Naive B cell (primary cell): Measurements from ENCODE around the gene CPA5. TPM values are rescaled to one million over a fixed set of nuclear protein-coding genes. Genes with fewer than 3 reads are reported as not detected.

Experiments
- ATAC-seq, 2 donors: fragments of 150-1000 bp; cut with Tn5 transposase; 2 replicates each; pipeline ENCODE4 v1.10.0; 2021; ENCODE audit warnings: low read depth in 2 of 2, mild to moderate bottlenecking in 2 of 2, moderate library complexity in 2 of 2
- DNase-seq: peaks from one replicate; pipeline ENCODE4 v3.0.0; 2022
- H3K27ac Mint-ChIP-seq, 6 donors: one replicate each; pipeline ENCODE4 v1.8.0; 2020 to 2022; ENCODE audit warnings: mild to moderate bottlenecking in 6 of 6, mixed read lengths in 6 of 6, moderate library complexity in 5 of 6, inconsistent platforms in 2 of 6
- H3K27me3 Mint-ChIP-seq, 3 donors: one replicate each; pipeline ENCODE4 v1.8.0; 2021 to 2022; ENCODE audit warnings: mixed read lengths in 3 of 3, mild to moderate bottlenecking in 1 of 3
- H3K36me3 Mint-ChIP-seq, 2 donors: one replicate each; pipeline ENCODE4 v1.8.0; 2020 to 2022; ENCODE audit warnings: mixed read lengths in 2 of 2, inconsistent platforms in 1 of 2, mild to moderate bottlenecking in 1 of 2
- H3K4me1 Mint-ChIP-seq, 3 donors: one replicate each; pipeline ENCODE4 v1.8.0; 2020 to 2022; ENCODE audit warnings: mixed read lengths in 3 of 3, inconsistent platforms in 1 of 3, mild to moderate bottlenecking in 1 of 3, moderate library complexity in 1 of 3
- H3K4me3 Mint-ChIP-seq, 8 donors: one replicate each; pipeline ENCODE4 v1.8.0; 2020 to 2022; ENCODE audit warnings: mild to moderate bottlenecking in 8 of 8, mixed read lengths in 8 of 8, moderate library complexity in 8 of 8, inconsistent platforms in 2 of 8
- H3K9me3 Mint-ChIP-seq, 7 donors: one replicate each; pipeline ENCODE4 v1.8.0; 2020 to 2022; ENCODE audit warnings: mixed read lengths in 7 of 7, mild to moderate bottlenecking in 5 of 7, inconsistent platforms in 2 of 7, moderate library complexity in 1 of 7
- polyA plus RNA-seq, 6 donors: library from polyadenylated mRNA; unstranded; fragments of 300-500 nt; fragmentation: Illumina TruSeq; gene quantifications; one replicate each; pipeline ENCODE4 v1.2.3, GENCODE V29; 2021; ENCODE audit warnings: low read depth in 6 of 6

CPA5 gene
- polyA plus RNA-seq, 6 donors from 2014 or later = 0.18 TPM; not detected in 5

- H3K4me3 Mint-ChIP-seq = no peak overlapping the region
- H3K27me3 Mint-ChIP-seq = peaks cover 0 to 10% (median 4%) of the 10 kb centered on the region in 3 donors
- no peak overlapping the region for H3K27ac Mint-ChIP-seq
- peaks cover 6 to 16% (median 10%) of the 10 kb centered on the region in 7 donors for H3K9me3 Mint-ChIP-seq
- H3K36me3 Mint-ChIP-seq = no peaks in the 10 kb centered on the region
- no peaks in the 10 kb centered on the region for H3K4me1 Mint-ChIP-seq
- ATAC-seq = no peak
- DNase-seq = no peak
Observed at GRCh38 chr7:130380861-130381455, 36.3 kb downstream of the CPA5 start.

- Mint-ChIP-seq H3K4me1 (no peaks in the 10 kb centered on the region), H3K27ac (peak overlapping the region in 1 of 6 donors; percentile 44), H3K36me3 (no peaks in the 10 kb centered on the region), H3K27me3 (peaks cover 0 to 15% (median 4%) of the 10 kb centered on the region in 3 donors), H3K4me3 (no peak overlapping the region), H3K9me3 (peaks cover 0 to 9% (median 4%) of the 10 kb centered on the region in 7 donors)
- no peak for ATAC-seq
- no peak for DNase-seq
Observed at GRCh38 chr7:130381468-130382312, 37.1 kb downstream of the CPA5 start.

- DNase-seq (no peak), ATAC-seq (no peak)
- Mint-ChIP-seq H3K4me1 (no peaks in the 10 kb centered on the region), H3K36me3 (no peaks in the 10 kb centered on the region), H3K27me3 (peaks cover 0 to 17% (median 4%) of the 10 kb centered on the region in 3 donors), H3K27ac (no peak overlapping the region), H3K4me3 (no peak overlapping the region), H3K9me3 (peaks cover 0 to 4% (median 0%) of the 10 kb centered on the region in 7 donors)
Observed at GRCh38 chr7:130383187-130383980, 38.8 kb downstream of the CPA5 start.

GRCh38 chr7:130384371-130384801, 39.8 kb downstream of the CPA5 start:
- ATAC-seq = no peak
- H3K27ac Mint-ChIP-seq = no peak overlapping the region

GRCh38 chr7:130384841-130385599, 40.4 kb downstream of the CPA5 start:
- ATAC-seq (no peak), DNase-seq (no peak)
- peaks cover 0 to 5% (median 0%) of the 10 kb centered on the region in 7 donors for H3K9me3 Mint-ChIP-seq
- peaks cover 0 to 17% (median 4%) of the 10 kb centered on the region in 3 donors for H3K27me3 Mint-ChIP-seq
- no peak overlapping the region for H3K27ac Mint-ChIP-seq
- H3K4me3 Mint-ChIP-seq = no peak overlapping the region
- no peaks in the 10 kb centered on the region for H3K4me1 Mint-ChIP-seq
- H3K36me3 Mint-ChIP-seq = no peaks in the 10 kb centered on the region

More at GRCh38 chr7:130384371-130384801, 39.8 kb downstream of the CPA5 start:
- Mint-ChIP-seq H3K4me1 (no peaks in the 10 kb centered on the region), H3K4me3 (no peak overlapping the region), H3K27me3 (peaks cover 0 to 17% (median 4%) of the 10 kb centered on the region in 3 donors), H3K36me3 (no peaks in the 10 kb centered on the region), H3K9me3 (peaks cover 0 to 5% (median 0%) of the 10 kb centered on the region in 7 donors)
- DNase-seq = no peak

GRCh38 chr7:130385600-130386066, 41.0 kb downstream of the CPA5 start:
- ATAC-seq (no peak), DNase-seq (no peak)
- Mint-ChIP-seq H3K9me3 (peaks cover 0 to 5% (median 0%) of the 10 kb centered on the region in 7 donors), H3K4me3 (no peak overlapping the region), H3K27me3 (peaks cover 0 to 17% (median 4%) of the 10 kb centered on the region in 3 donors), H3K27ac (no peak overlapping the region), H3K36me3 (no peaks in the 10 kb centered on the region), H3K4me1 (no peaks in the 10 kb centered on the region)

- Mint-ChIP-seq H3K36me3 (no peaks in the 10 kb centered on the region), H3K4me3 (no peak overlapping the region), H3K27ac (no peak overlapping the region), H3K9me3 (peaks cover 0 to 5% (median 0%) of the 10 kb centered on the region in 7 donors), H3K4me1 (no peaks in the 10 kb centered on the region), H3K27me3 (peaks cover 0 to 17% (median 4%) of the 10 kb centered on the region in 3 donors)
- no peak for DNase-seq
- no peak for ATAC-seq
Observed at GRCh38 chr7:130386876-130387275, 42.3 kb downstream of the CPA5 start.

GRCh38 chr7:130387306-130387627, 42.7 kb downstream of the CPA5 start:
- H3K4me1 Mint-ChIP-seq = no peaks in the 10 kb centered on the region
- no peak for DNase-seq
- H3K36me3 Mint-ChIP-seq = no peaks in the 10 kb centered on the region
- no peak overlapping the region for H3K4me3 Mint-ChIP-seq
- peaks cover 0 to 5% (median 0%) of the 10 kb centered on the region in 7 donors for H3K9me3 Mint-ChIP-seq
- H3K27ac Mint-ChIP-seq = no peak overlapping the region
- peaks cover 0 to 17% (median 4%) of the 10 kb centered on the region in 3 donors for H3K27me3 Mint-ChIP-seq
- no peak for ATAC-seq

GRCh38 chr7:130387628-130388403, 43.2 kb downstream of the CPA5 start:
- Mint-ChIP-seq H3K27ac (peak overlapping the region in 1 of 6 donors; percentile 63), H3K4me1 (no peaks in the 10 kb centered on the region), H3K27me3 (peaks cover 0 to 17% (median 4%) of the 10 kb centered on the region in 3 donors), H3K9me3 (peaks cover 0 to 5% (median 0%) of the 10 kb centered on the region in 7 donors), H3K4me3 (no peak overlapping the region), H3K36me3 (no peaks in the 10 kb centered on the region)
- DNase-seq (no peak), ATAC-seq (no peak)

GRCh38 chr7:130388671-130389070, 44.1 kb downstream of the CPA5 start:
- peaks cover 0 to 16% (median 4%) of the 10 kb centered on the region in 3 donors for H3K27me3 Mint-ChIP-seq
- H3K4me3 Mint-ChIP-seq = no peak overlapping the region
- no peaks in the 10 kb centered on the region for H3K36me3 Mint-ChIP-seq
- ATAC-seq (no peak), DNase-seq (no peak)
- peaks cover under 1 to 4% (median 1%) of the 10 kb centered on the region in 3 donors for H3K4me1 Mint-ChIP-seq
- H3K27ac Mint-ChIP-seq = peak overlapping the region in 1 of 6 donors; percentile 60
- H3K9me3 Mint-ChIP-seq = peaks cover 0 to 5% (median 0%) of the 10 kb centered on the region in 7 donors

- H3K9me3 Mint-ChIP-seq = peaks cover 0 to 5% (median 0%) of the 10 kb centered on the region in 7 donors
- DNase-seq (no peak), ATAC-seq (no peak)
- H3K36me3 Mint-ChIP-seq = no peaks in the 10 kb centered on the region
- H3K27ac Mint-ChIP-seq = no peak overlapping the region
- peaks cover 4 to 15% (median 10%) of the 10 kb centered on the region in 3 donors for H3K4me1 Mint-ChIP-seq
- no peak overlapping the region for H3K4me3 Mint-ChIP-seq
- H3K27me3 Mint-ChIP-seq = peaks cover 0 to 7% (median 0%) of the 10 kb centered on the region in 3 donors
Observed at GRCh38 chr7:130390486-130390885, 45.9 kb downstream of the CPA5 start.

- Mint-ChIP-seq H3K4me1 (peaks cover 4 to 15% (median 10%) of the 10 kb centered on the region in 3 donors), H3K27ac (no peak overlapping the region), H3K4me3 (no peak overlapping the region), H3K36me3 (peaks cover 0 to 5% of the 10 kb centered on the region in 2 donors), H3K27me3 (no peaks in the 10 kb centered on the region), H3K9me3 (peaks cover 0 to 5% (median 0%) of the 10 kb centered on the region in 7 donors)
- DNase-seq (no peak), ATAC-seq (no peak)
Observed at GRCh38 chr7:130393101-130393561, 48.5 kb downstream of the CPA5 start.
